CD4-positive, alpha-beta T cell (primary cell): ENCODE data around the gene MYH14. TPM values are rescaled to one million over a fixed set of nuclear protein-coding genes. Genes with fewer than 3 reads are reported as not detected.

ENCODE experiments used
- ATAC-seq: fragments of 200-7000 bp; cut with Tn5 transposase; one replicate; pipeline ENCODE4 v1.10.0; 2022; ENCODE audit warnings: mild to moderate bottlenecking; ENCODE audit not compliant: poor library complexity
- CTCF ChIA-PET: fragments of 350-600 bp; sonication (Branson Sonifier 250); formaldehyde crosslinking; loops from one replicate; lab custom pipeline; 2021; ENCODE audit warnings: antibody characterized with exemption, inconsistent platforms; lab: Charles Lee
- POLR2A ChIA-PET: fragments of 350-600 bp; sonication (Branson Sonifier 250); formaldehyde crosslinking; loops from one replicate; lab custom pipeline; 2021; ENCODE audit warnings: antibody characterized with exemption, inconsistent platforms; lab: Charles Lee
- DNase-seq, 14 experiments: peaks; one replicate each; pipeline ENCODE4 v3.0.0-alpha.2; 2013 to 2020; ENCODE audit warnings: mixed read lengths in 2 of 14
- H3K27ac ChIP-seq, 2 donors: one replicate each; pipeline versions ENCODE4 v1.5.1 to v1.7.0; 2013; ENCODE audit warnings: low read length in 2 of 2, low read depth in 1 of 2, mild to moderate bottlenecking in 1 of 2
- H3K27me3 ChIP-seq, 2 experiments: 1 replicate in 1 of 2; 2 replicates in 1 of 2; pipeline versions ENCODE4 v1.6.1 to v1.7.0; 2013; ENCODE audit warnings: low read length in 2 of 2, control low read depth in 1 of 2, mild to moderate bottlenecking in 1 of 2, moderate library complexity in 1 of 2; ENCODE audit not compliant: insufficient read depth in 2 of 2, control insufficient read depth in 1 of 2
- H3K36me3 ChIP-seq: one replicate; pipeline ENCODE4 v1.6.1; 2013; ENCODE audit warnings: low read length, control low read depth; ENCODE audit not compliant: insufficient read depth
- H3K4me1 ChIP-seq: one replicate; pipeline ENCODE4 v1.6.1; 2013; ENCODE audit warnings: low read length, control low read depth; ENCODE audit not compliant: insufficient read depth
- H3K4me3 ChIP-seq: one replicate; pipeline ENCODE4 v1.5.1; 2013; ENCODE audit warnings: mild to moderate bottlenecking, low read length, moderate library complexity
- H3K9me3 ChIP-seq, 2 experiments: 1 replicate in 1 of 2; 2 replicates in 1 of 2; pipeline versions ENCODE4 v1.6.1 to v1.7.0; 2013; ENCODE audit warnings: low read length in 2 of 2, mild to moderate bottlenecking in 2 of 2, control low read depth in 1 of 2, moderate library complexity in 1 of 2; ENCODE audit not compliant: control insufficient read depth in 1 of 2, insufficient read depth in 1 of 2
- H3K27ac Mint-ChIP-seq: one replicate; pipeline ENCODE4 v1.8.0; 2020; ENCODE audit warnings: mixed read lengths
- H3K27me3 Mint-ChIP-seq: one replicate; pipeline ENCODE4 v1.8.0; 2021; ENCODE audit warnings: mixed read lengths
- H3K36me3 Mint-ChIP-seq: one replicate; pipeline ENCODE4 v1.8.0; 2021; ENCODE audit warnings: low read depth, mixed read lengths
- H3K4me1 Mint-ChIP-seq: one replicate; pipeline ENCODE4 v1.8.0; 2021; ENCODE audit warnings: low read depth, mixed read lengths
- H3K4me3 Mint-ChIP-seq: one replicate; pipeline ENCODE4 v1.8.0; 2020; ENCODE audit warnings: mild to moderate bottlenecking, mixed read lengths
- H3K9me3 Mint-ChIP-seq: one replicate; pipeline ENCODE4 v1.8.0; 2020; ENCODE audit warnings: mixed read lengths
- intact Hi-C, 2 experiments: fragments of 100-400 bp; cut with DNase I in 1 of 2; cut with micrococcal nuclease in 1 of 2; formaldehyde crosslinking; loops; one replicate each; pipeline versions ENCODE4 v1.15.1 to v1.9.0; 2023 to 2025; cut with DNase I, micrococcal nuclease
- total RNA-seq, 174 experiments: library from RNA in 2 of 174; stranded (reverse) in 2 of 174; gene quantifications; one replicate each; pipeline ENCODE4 v1.2.3 and lab custom pipeline; 2021 to 2026
- TF ChIP-seq, protein P1 (sequence below): fragments of 200-600 bp; IDR thresholded peaks from one replicate; pipeline ENCODE4 v1.8.0; 2022; ENCODE audit warnings: antibody characterized with exemption, mild to moderate bottlenecking

MYH14 gene
- total RNA-seq, 2 experiments from 2014 or later, result not detected

DNA sequence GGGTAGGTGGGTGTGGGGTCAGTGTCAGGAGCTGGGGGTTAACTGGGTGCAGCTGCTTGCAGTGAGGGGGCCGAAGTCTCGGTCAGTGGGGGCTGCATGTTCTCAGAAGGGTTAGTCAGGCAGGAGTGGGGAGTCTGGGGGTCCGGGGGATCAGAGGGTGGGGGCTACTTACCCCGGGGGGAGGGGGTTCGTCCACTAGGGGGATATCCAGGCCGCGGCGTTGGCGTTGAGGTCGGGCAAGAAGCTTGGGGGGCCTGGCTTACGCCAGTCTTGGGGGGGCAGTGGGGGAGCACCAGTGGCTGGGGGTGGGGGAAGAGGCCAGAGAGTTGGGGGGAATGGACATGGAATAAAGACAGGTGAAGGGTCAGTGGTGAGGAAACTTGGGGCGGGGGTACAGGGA is 116.6 kb downstream of the MYH14 start:
- ATAC-seq (no peak), DNase-seq (peak in 1 of 14 experiments; percentile 10)
- Mint-ChIP-seq H3K36me3 (no peaks in the 10 kb centered on the region), H3K9me3 (no peaks in the 10 kb centered on the region), H3K4me3 (no peak overlapping the region), H3K27me3 (peaks cover 59% of the 10 kb centered on the region), H3K4me1 (peaks cover 17% of the 10 kb centered on the region), H3K27ac (no peak overlapping the region)
- ChIA-PET POLR2A (no interaction called here), CTCF (no interaction called here)
- Histone ChIP-seq H3K36me3 (no peaks in the 10 kb centered on the region), H3K4me3 (no peak overlapping the region), H3K4me1 (peaks cover 6% of the 10 kb centered on the region), H3K27me3 (peaks cover 14 to 31% of the 10 kb centered on the region in 2 experiments), H3K27ac (no peak overlapping the region), H3K9me3 (peaks cover 0 to 10% of the 10 kb centered on the region in 2 experiments)
- TF ChIP-seq, protein P1, sequence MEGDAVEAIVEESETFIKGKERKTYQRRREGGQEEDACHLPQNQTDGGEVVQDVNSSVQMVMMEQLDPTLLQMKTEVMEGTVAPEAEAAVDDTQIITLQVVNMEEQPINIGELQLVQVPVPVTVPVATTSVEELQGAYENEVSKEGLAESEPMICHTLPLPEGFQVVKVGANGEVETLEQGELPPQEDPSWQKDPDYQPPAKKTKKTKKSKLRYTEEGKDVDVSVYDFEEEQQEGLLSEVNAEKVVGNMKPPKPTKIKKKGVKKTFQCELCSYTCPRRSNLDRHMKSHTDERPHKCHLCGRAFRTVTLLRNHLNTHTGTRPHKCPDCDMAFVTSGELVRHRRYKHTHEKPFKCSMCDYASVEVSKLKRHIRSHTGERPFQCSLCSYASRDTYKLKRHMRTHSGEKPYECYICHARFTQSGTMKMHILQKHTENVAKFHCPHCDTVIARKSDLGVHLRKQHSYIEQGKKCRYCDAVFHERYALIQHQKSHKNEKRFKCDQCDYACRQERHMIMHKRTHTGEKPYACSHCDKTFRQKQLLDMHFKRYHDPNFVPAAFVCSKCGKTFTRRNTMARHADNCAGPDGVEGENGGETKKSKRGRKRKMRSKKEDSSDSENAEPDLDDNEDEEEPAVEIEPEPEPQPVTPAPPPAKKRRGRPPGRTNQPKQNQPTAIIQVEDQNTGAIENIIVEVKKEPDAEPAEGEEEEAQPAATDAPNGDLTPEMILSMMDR, result no peak
- intact Hi-C loops, result no loop called here

DNA sequence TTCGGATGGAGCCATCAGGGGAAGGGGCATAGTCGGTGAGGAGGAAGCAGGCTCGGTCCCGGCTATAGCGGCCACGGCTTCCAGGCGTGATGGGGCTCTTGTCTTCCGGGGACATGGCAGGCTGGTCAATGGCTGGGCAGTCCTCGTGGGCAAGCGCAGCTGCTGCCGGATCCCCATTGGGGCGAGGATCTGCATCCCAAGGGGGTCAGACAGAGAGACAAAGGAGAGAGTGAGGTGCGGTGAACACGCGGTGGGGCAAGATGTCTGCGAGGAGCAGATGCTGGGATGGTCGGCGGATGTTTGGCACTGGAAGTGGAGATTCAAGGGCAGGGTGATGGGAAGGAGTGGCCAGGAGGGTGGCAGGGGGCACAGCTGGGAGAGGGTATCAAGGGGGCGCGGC is 117.2 kb downstream of the MYH14 start:
- H3K36me3 ChIP-seq, result no peaks in the 10 kb centered on the region
- intact Hi-C loops, result no loop called here
- Mint-ChIP-seq H3K27me3 (peaks cover 59% of the 10 kb centered on the region), H3K36me3 (no peaks in the 10 kb centered on the region), H3K4me1 (peaks cover 17% of the 10 kb centered on the region), H3K27ac (no peak overlapping the region), H3K9me3 (no peaks in the 10 kb centered on the region), H3K4me3 (no peak overlapping the region)
- ChIA-PET POLR2A (no interaction called here), CTCF (no interaction called here)
- no peak overlapping the region for H3K27ac ChIP-seq
- H3K9me3 ChIP-seq, result peaks cover 0 to 15% of the 10 kb centered on the region in 2 experiments
- ATAC-seq (no peak), DNase-seq (peak in 1 of 14 experiments; percentile 20)
- H3K27me3 ChIP-seq, result peaks cover 11 to 27% of the 10 kb centered on the region in 2 experiments
- peaks cover 11% of the 10 kb centered on the region for H3K4me1 ChIP-seq
- TF ChIP-seq, protein P1, result no peak
- H3K4me3 ChIP-seq, result no peak overlapping the region

DNA sequence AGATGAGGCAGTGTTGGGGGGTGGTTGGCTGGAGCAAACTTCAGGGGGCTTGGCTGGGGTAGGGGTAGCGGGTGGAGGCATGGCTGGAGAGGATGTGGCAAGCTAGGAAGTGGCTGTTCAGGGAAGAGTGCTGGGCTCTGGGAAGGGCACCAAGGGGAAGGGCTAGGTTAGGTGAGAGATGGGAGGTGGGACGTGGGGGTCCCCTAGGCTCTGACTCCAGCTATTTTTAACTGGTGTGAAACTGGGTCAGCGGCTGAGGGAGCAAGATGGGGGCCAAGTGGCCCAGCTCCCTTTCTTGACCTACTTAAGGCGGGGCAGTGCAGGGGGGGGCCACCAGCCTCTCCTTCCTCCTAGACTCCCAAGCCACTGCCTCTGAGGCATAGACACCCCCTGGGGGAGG is 118.4 kb downstream of the MYH14 start:
- Mint-ChIP-seq H3K36me3 (no peaks in the 10 kb centered on the region), H3K9me3 (no peaks in the 10 kb centered on the region), H3K4me3 (no peak overlapping the region), H3K4me1 (peaks cover 17% of the 10 kb centered on the region), H3K27me3 (peaks cover 55% of the 10 kb centered on the region), H3K27ac (no peak overlapping the region)
- Histone ChIP-seq H3K27ac (no peak overlapping the region), H3K4me1 (peaks cover 17% of the 10 kb centered on the region), H3K27me3 (peaks cover 16 to 26% of the 10 kb centered on the region in 2 experiments), H3K36me3 (no peaks in the 10 kb centered on the region), H3K4me3 (no peak overlapping the region), H3K9me3 (peaks cover 0 to 27% of the 10 kb centered on the region in 2 experiments)
- POLR2A ChIA-PET, result no interaction called here
- CTCF ChIA-PET, result no interaction called here
- ATAC-seq, result no peak
- no peak for DNase-seq
- intact Hi-C loops, result no loop called here
- TF ChIP-seq, protein P1, result no peak
